HEK293 (cell line): ENCODE results near the gene LRRC27.

Experiments used
- CTCF ChIP-seq: fragments of 450-650 bp; formaldehyde crosslinking; IDR thresholded peaks from 2 replicates; pipeline ENCODE4 v1.5.1; 2016; ENCODE audit warnings: missing biosample characterization, missing genetic modification characterization
- PRDM10 ChIP-seq: fragments of 450-650 bp; formaldehyde crosslinking; IDR thresholded peaks from 2 replicates; pipeline ENCODE4 v1.5.1; 2016; ENCODE audit warnings: missing biosample characterization, missing genetic modification characterization
- REST ChIP-seq: fragments of 450-650 bp; formaldehyde crosslinking; IDR thresholded peaks from 2 replicates; pipeline ENCODE4 v1.5.1; 2016; ENCODE audit warnings: missing biosample characterization, missing genetic modification characterization
- TCF7L2 ChIP-seq: IDR thresholded peaks from 2 replicates; pipeline ENCODE4 v1.6.1; 2011; ENCODE audit warnings: low read depth, mild to moderate bottlenecking, inconsistent platforms, low read length, moderate library complexity, borderline replicate concordance
- ZBTB11 ChIP-seq: fragments of 450-650 bp; formaldehyde crosslinking; conservative IDR thresholded peaks from 2 replicates; pipeline ENCODE4 v1.5.1; 2016; ENCODE audit warnings: low read depth, missing biosample characterization, missing genetic modification characterization
- ZBTB49 ChIP-seq: fragments of 450-650 bp; formaldehyde crosslinking; IDR thresholded peaks from 2 replicates; pipeline ENCODE4 v1.5.1; 2016; ENCODE audit warnings: missing biosample characterization, missing genetic modification characterization, low read depth
- ZFP37 ChIP-seq: fragments of 450-650 bp; formaldehyde crosslinking; IDR thresholded peaks from 2 replicates; pipeline ENCODE4 v1.5.1; 2016; ENCODE audit warnings: missing biosample characterization, missing genetic modification characterization
- ZNF121 ChIP-seq: fragments of 450-650 bp; formaldehyde crosslinking; IDR thresholded peaks from 2 replicates; pipeline ENCODE4 v1.5.1; 2016; ENCODE audit warnings: missing biosample characterization, missing genetic modification characterization
- ZNF510 ChIP-seq: fragments of 450-650 bp; formaldehyde crosslinking; IDR thresholded peaks from 2 replicates; pipeline ENCODE4 v1.5.1; 2018; ENCODE audit warnings: mild to moderate bottlenecking, missing genetic modification characterization, missing biosample characterization; ENCODE audit not compliant: insufficient replicate concordance

GRCh38 chr10:132309879-132310591 is 22.0 kb upstream of the LRRC27 start:
- TF ChIP-seq CTCF (tag by site-specific recombination) (no peak), ZNF510 (tag by site-specific recombination) (no peak), ZFP37 (no peak), ZBTB11 (no peak), TCF7L2 (no peak), REST (no peak), ZBTB49 (tag by site-specific recombination) (no peak), PRDM10 (tag by site-specific recombination) (no peak), ZNF121 (tag by site-specific recombination) (no peak)
